GM21515 (cell line): ENCODE results near the gene PPCDC.

ENCODE experiments used
- ATAC-seq: cut with Tn5 transposase; IDR thresholded peaks from one replicate; pipeline ENCODE4 v1.9.1; 2021; ENCODE audit not compliant: unreplicated experiment

Gene PPCDC

DNA sequence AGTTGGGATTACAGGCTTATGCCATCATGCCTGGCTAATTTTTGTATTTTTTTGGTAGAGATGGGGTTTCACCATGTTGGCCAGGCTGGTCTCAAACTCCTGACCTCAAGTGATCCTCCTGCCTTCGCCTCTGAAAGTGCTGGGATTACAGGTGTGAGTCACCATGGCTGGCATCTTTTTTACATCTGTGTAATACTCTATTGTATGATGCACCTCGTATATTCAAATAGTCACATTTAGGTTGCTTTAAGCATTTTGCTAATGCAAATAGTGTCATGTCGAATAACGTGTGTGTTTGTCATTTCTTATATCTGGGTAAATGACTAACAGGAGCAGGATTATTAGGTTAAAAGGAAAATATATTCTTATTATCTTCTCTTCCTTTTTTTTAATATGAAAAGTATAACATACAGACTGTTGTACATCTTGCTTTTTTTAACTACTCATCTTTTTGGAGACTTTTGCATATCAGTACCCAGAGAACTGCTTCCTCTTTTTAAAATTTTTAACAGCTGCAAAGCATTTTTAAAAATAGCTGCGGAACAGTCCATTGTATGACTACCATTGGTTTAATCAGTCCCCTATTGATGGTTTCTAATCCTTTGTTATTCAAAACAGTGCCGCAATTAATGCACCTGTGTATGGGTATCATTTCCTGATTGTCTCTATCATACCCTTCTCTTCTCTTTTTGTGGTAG, 14.6 kb upstream of the PPCDC start:
- peak; percentile 82 for ATAC-seq

GRCh38 chr15:75016431-75016830, 7.0 kb upstream of the PPCDC start:
- ATAC-seq, result no peak

DNA sequence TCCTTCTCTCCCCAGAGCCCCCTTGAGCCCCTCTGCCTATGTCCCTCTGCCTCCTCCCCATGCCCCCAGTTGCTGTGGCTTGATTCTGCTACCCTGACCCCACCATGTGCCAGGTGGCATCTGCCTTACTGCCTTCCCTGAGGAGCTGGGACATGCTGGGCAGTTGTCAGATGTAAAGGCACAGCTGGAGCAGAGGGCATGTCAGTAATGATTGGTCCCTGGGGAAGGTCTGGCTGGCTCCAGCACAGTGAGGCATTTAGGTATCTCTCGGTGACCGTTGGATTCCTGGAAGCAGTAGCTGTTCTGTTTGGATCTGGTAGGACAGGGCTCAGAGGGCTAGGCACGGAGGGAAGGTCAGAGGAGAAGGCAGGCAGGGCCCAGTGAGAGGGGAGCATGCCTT, 3.5 kb upstream of the PPCDC start:
- no peak for ATAC-seq

DNA sequence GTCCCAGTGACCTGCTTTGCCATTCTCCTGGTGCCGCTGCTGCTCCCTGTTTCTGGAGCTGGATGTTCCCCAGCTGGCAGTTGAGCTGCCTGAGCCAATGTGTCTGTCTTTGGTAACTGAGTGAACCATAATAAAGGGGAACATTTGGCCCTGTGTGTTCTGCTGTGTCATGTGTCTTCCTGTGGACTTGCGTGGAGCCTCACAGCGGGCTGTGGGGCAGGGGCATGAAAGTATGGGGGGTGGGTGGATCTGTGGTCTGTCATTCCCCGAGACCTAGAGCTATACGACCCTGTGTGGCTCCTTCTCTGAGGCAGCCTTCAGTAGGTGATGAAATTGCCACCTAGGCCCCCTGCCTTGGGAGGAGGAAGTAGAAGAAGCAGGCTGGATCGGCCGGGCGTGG, 2.0 kb upstream of the PPCDC start:
- ATAC-seq, result no peak

GRCh38 chr15:75022783-75023180, 608 bp upstream of the PPCDC start:
- no peak for ATAC-seq

DNA sequence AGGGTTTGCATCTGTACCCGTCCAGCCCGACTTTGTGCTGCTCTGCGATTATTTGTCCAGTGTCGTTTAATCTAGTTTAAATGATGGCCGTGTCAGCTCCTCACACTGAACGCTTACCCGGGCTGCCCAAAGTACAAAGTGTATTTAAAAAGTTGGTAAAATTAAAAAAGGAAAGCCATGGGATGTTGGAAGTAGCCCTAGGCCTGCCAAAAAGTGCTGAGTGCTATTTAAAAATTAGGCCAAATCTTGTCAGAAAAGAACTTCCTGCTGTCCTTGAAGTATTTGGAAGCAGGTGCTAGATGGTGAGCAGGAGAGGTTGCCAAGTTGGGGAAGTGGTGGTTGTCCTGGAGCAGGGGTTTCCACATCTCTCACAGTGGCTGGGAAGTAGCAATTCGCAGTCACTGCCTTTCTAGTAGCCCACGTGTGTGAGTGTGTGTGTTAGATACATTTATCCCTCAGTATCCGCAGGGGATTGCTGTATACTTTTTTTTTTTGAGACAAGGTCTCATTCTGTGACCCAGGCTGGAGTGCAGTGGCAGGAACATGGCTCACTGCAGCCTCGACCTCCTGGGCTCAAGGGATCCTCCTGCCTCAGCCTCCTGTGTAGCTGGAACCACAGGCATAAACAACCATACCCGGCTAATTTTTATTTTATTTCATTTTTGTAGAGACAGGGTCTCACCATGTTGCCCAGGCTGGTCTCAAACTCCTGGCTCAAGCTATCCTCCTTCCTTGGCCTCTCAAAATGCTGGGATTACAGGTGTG, 664 bp downstream of the PPCDC start:
- ATAC-seq, result no peak

DNA sequence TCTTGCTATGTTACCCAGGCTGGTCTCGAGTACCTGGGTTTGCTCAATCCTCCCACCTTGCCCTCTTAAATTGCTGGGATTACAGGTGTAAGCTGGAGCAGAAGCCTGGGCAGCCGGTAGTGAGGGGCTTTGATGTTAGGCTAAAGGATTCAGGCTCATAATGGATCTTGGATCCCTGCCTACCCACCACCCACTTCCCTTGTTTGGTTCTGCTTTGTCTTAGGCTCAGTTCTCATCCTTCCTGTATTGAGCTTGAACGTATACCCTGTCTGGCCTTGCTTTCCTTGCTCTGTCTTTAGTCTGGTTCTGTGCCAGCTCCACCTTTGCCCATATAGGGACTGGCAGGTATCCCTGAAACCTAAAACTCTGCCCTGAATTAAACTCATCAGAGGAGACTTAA, 1.7 kb downstream of the PPCDC start:
- no peak for ATAC-seq

- no peak for ATAC-seq
Observed at GRCh38 chr15:75025548-75026260, 2.3 kb downstream of the PPCDC start.

- no peak for ATAC-seq
Observed at GRCh38 chr15:75027551-75027950, 4.2 kb downstream of the PPCDC start.

GRCh38 chr15:75028991-75029377, 5.6 kb downstream of the PPCDC start:
- ATAC-seq, result no peak

- ATAC-seq, result no peak
Observed at GRCh38 chr15:75029378-75030022, 6.1 kb downstream of the PPCDC start.

DNA sequence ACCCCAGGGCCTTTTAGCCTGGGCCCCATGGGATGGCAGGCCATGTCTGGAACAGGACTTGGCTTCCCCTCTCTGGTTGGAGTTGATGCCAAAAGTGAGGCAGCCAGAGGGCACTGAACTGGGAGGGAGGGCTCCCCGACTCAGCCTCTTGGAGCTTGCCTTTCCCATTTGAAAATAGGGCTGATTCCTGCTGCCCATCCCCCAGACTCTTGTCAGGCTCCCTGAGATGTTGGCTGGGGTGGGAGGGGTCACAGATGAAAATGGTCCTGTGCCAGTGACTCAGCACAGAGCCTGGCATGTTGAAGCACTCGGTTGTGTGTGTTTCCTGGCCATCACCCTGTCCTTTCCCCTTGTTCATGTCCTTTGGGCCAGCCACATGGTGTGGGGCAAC, 6.6 kb downstream of the PPCDC start:
- ATAC-seq, result no peak

- no peak for ATAC-seq
Observed at GRCh38 chr15:75030424-75030823, 7.0 kb downstream of the PPCDC start.

DNA sequence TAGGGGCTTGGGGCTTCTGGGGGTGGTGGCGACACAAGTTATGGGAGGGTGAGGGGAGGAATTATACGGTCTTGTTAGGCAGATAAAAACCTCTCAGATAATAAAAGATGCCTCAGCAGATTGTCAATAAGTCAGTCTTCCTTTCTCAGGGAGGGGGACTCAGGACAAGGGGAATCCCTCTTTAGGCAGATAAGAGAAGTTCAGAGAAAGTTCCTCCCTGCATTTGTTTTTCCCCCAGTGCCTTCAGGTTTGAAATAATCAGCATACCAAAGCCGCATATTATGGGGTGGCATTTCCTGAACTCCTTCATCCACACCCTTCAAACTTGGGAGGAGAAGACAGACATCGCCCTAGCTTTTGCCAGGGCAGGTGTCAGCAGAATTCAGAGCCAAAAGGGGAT, 8.5 kb downstream of the PPCDC start:
- no peak for ATAC-seq

DNA sequence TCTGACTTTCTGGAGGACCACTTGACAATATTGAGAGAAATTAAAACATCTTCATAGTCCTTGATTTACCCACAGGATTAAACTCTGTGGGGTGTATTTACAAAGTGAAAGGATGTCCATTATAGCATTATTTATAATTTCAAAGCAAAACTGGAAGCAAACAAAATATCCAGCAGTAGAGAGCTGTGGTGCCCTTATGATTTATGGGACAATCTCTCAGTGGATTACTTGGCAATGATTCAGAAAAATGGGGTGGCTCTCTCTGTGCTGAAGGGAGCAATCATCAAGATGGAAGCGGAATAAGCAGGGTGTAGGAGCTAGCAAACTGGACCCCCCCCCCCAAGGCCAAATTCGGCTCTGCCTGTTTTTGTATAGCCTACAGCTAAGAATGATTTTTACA, 9.0 kb downstream of the PPCDC start:
- ATAC-seq, result no peak

GRCh38 chr15:75033809-75034208, 10.4 kb downstream of the PPCDC start:
- ATAC-seq, result no peak

GRCh38 chr15:75034615-75035014, 11.2 kb downstream of the PPCDC start:
- no peak for ATAC-seq

GRCh38 chr15:75036212-75036616, 12.8 kb downstream of the PPCDC start:
- ATAC-seq, result no peak

DNA sequence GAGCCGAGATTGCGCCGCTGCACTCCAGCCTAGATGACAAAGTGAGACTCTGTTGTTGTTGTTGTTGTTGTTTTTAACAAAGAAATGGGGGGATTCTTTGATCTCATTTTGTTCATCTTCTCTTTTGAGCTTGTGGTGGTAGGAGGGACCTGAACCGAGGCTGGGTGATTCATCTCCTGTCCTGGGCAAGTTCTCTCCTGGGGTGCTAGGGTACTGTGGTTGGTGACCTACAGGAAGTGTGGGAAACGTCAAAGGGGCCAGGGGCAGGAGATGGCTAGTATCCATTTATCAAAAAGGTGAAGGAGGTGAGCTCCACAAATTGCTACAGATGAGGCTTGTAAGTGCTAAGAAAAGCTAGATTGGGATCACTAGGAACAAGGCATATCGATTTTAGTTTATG, 14.3 kb downstream of the PPCDC start:
- no peak for ATAC-seq

DNA sequence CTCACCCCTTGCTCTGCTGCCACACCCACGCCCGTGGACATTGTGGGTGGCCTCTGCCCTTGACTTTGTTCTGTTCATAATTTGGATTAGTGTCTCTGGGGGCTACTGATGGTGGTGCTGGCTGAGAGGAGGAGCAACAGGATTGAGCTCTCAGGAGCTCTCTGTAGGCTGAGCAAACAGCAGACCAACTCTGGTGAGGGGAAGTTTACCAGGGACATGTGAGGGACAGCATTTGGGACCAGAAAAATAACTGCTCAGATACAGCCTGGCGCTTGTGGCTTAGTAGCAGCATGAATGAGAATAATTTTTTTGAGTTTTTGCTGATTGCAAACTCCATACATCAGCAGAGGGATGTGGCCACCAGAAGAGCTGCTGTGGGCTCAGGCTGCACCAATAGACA, 14.8 kb downstream of the PPCDC start:
- no peak for ATAC-seq

GRCh38 chr15:75042730-75043508, 19.5 kb downstream of the PPCDC start:
- ATAC-seq, result peak; percentile 67
